Stimulated activated CD4-positive, alpha-beta T cell treated with anti-CD3 and anti-CD28 coated beads, Interleukin-12 subunit alpha, Interleukin-12 subunit beta, amount 100 ng/mL, for 24 hours (primary cell): ENCODE measurements around the gene FOXP2.

Source experiments
- DNase-seq, 2 experiments: peaks; one replicate each; pipeline ENCODE4 v3.0.0-alpha.2; 2020; ENCODE audit warnings: low read depth in 2 of 2

The FOXP2 gene

GRCh38 chr7:114653364-114654088 lies 238.9 kb downstream of the FOXP2 start:
- no peak for DNase-seq

GRCh38 chr7:114656466-114656865 lies 241.9 kb downstream of the FOXP2 start:
- DNase-seq, result no peak

GRCh38 chr7:114657279-114657678 lies 242.7 kb downstream of the FOXP2 start:
- no peak for DNase-seq

- no peak for DNase-seq
Measured at GRCh38 chr7:114658216-114658615, 243.6 kb downstream of the FOXP2 start.

- no peak for DNase-seq
Measured at GRCh38 chr7:114659409-114660125, 245.0 kb downstream of the FOXP2 start.

- DNase-seq, result no peak
Measured at GRCh38 chr7:114660126-114660486, 245.5 kb downstream of the FOXP2 start.

GRCh38 chr7:114660753-114661152 lies 246.1 kb downstream of the FOXP2 start:
- no peak for DNase-seq

- no peak for DNase-seq
Measured at GRCh38 chr7:114662002-114662677, 247.5 kb downstream of the FOXP2 start.

GRCh38 chr7:114663502-114663901 lies 248.9 kb downstream of the FOXP2 start:
- DNase-seq, result no peak

- DNase-seq, result no peak
Measured at GRCh38 chr7:114670676-114671075, 256.1 kb downstream of the FOXP2 start.

GRCh38 chr7:114671563-114672123 lies 257.0 kb downstream of the FOXP2 start:
- DNase-seq, result no peak

GRCh38 chr7:114678116-114678515 lies 263.5 kb downstream of the FOXP2 start:
- no peak for DNase-seq

- no peak for DNase-seq
Measured at GRCh38 chr7:114687238-114687637, 272.6 kb downstream of the FOXP2 start.

GRCh38 chr7:114688443-114689055 lies 273.9 kb downstream of the FOXP2 start:
- DNase-seq, result no peak

GRCh38 chr7:114689406-114689805 lies 274.8 kb downstream of the FOXP2 start:
- no peak for DNase-seq

- DNase-seq, result no peak
Measured at GRCh38 chr7:114691605-114692004, 277.0 kb downstream of the FOXP2 start.

GRCh38 chr7:114695182-114695581 lies 280.6 kb downstream of the FOXP2 start:
- no peak for DNase-seq

GRCh38 chr7:114700247-114700928 lies 285.8 kb downstream of the FOXP2 start:
- DNase-seq, result no peak

- DNase-seq, result no peak
Measured at GRCh38 chr7:114703677-114704076, 289.1 kb downstream of the FOXP2 start.

- DNase-seq, result no peak
Measured at GRCh38 chr7:114708646-114709045, 294.0 kb downstream of the FOXP2 start.

- DNase-seq, result no peak
Measured at GRCh38 chr7:114710499-114710898, 295.9 kb downstream of the FOXP2 start.

GRCh38 chr7:114711241-114711640 lies 296.6 kb downstream of the FOXP2 start:
- DNase-seq, result no peak
